ENCODE data around the gene ACTR8. TPM values are rescaled to one million over a fixed set of nuclear protein-coding genes. Genes with fewer than 3 reads are reported as not detected.

ACTR8 gene
- total RNA-seq, 1 donor from 2014 or later, result 22.8 TPM

DNA sequence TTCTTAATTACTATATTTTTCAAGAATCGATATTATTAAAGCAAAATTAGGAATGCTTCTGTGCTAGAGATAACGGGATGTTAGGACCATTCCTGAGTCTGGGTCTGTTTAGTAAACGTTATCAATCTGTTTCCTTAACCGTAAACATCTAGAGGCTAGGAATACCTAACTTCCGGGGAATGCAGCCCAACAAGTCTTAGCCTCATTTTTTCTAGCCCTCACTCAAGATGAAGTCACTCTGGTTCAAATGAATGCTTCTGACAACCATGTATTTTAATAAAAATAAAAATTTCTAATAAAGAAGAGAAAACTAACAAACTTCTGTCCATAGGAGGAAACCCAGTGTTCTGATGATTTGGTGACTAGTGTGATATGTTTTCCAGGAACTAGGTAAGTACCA lies 20.8 kb upstream of the ACTR8 start:
- H3K4me3 ChIP-seq, result no peak overlapping the region
- no peak for ATAC-seq
- DNase-seq, result no peak
- H3K27me3 ChIP-seq, result peaks cover 19% of the 10 kb centered on the region
- TF ChIP-seq, protein P1, sequence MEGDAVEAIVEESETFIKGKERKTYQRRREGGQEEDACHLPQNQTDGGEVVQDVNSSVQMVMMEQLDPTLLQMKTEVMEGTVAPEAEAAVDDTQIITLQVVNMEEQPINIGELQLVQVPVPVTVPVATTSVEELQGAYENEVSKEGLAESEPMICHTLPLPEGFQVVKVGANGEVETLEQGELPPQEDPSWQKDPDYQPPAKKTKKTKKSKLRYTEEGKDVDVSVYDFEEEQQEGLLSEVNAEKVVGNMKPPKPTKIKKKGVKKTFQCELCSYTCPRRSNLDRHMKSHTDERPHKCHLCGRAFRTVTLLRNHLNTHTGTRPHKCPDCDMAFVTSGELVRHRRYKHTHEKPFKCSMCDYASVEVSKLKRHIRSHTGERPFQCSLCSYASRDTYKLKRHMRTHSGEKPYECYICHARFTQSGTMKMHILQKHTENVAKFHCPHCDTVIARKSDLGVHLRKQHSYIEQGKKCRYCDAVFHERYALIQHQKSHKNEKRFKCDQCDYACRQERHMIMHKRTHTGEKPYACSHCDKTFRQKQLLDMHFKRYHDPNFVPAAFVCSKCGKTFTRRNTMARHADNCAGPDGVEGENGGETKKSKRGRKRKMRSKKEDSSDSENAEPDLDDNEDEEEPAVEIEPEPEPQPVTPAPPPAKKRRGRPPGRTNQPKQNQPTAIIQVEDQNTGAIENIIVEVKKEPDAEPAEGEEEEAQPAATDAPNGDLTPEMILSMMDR (IDR thresholded peaks at IDR 0.05), result no peak
- no peaks in the 10 kb centered on the region for H3K36me3 ChIP-seq
- peaks cover 4% of the 10 kb centered on the region for H3K4me1 ChIP-seq
- intact Hi-C loops (cut with DNase I), result no loop called here
- no peak overlapping the region for H3K27ac ChIP-seq
- H3K9me3 ChIP-seq, result no peaks in the 10 kb centered on the region

DNA sequence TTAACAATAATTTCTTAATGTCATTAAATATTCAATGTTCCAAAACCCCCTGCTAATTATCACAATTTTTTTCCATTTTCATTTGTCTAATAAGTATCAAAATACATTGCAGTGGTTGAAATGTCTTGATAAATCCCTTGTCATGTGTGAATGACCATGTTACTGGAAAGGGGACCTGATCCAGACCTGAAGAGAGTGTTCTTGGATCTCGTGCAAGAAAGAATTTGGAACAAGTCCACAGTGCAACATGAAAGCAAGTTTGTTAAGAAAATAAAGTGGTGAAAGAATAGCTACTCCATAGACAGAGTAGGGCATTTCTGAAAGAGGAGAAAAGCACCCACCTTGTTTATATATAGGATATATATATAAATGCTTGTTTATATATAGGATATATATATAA lies 20.1 kb upstream of the ACTR8 start:
- intact Hi-C loops (cut with DNase I), result no loop called here
- Histone ChIP-seq H3K27ac (no peak overlapping the region), H3K4me3 (no peak overlapping the region), H3K27me3 (peaks cover 24% of the 10 kb centered on the region), H3K36me3 (no peaks in the 10 kb centered on the region), H3K4me1 (peaks cover 4% of the 10 kb centered on the region), H3K9me3 (no peaks in the 10 kb centered on the region)
- DNase-seq (no peak), ATAC-seq (no peak)
- TF ChIP-seq, protein P1 (IDR thresholded peaks at IDR 0.05), result no peak

DNA sequence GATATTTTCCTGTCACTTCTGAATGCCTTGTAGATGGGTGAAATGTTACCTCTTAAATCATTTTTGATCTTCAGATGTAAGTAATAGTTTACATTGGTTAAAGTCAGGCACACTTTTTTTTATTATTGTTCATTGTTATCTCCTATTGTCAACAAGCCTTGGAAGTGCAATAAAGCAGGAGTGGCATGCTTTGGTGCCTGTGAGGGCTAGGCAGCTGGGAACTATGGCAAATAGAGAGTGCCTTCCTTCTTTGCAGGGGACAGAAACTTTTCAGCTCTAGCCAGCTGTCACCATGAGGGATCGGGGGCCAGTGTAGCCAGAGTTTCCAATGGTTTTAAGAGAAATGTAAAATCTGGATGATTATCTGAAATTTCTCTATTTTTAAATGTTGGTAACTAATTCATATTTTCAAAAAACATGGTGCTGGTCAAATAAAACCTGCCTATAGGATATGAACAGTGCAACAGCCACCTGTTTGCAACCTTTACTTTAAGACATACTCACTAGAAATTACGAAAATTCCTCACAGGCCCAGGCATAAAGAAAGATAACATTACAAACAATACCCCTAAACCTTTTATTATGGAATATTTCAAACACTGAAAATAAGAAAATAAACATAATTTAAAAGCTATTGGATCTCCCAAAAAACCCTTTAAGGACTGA lies 18.8 kb upstream of the ACTR8 start:
- intact Hi-C loops (cut with DNase I), result no loop called here
- Histone ChIP-seq H3K27ac (no peak overlapping the region), H3K36me3 (no peaks in the 10 kb centered on the region), H3K4me1 (peaks cover 4% of the 10 kb centered on the region), H3K27me3 (peaks cover 27% of the 10 kb centered on the region), H3K4me3 (no peak overlapping the region), H3K9me3 (no peaks in the 10 kb centered on the region)
- DNase-seq (no peak), ATAC-seq (no peak)
- TF ChIP-seq, protein P1 (IDR thresholded peaks at IDR 0.05), result no peak

DNA sequence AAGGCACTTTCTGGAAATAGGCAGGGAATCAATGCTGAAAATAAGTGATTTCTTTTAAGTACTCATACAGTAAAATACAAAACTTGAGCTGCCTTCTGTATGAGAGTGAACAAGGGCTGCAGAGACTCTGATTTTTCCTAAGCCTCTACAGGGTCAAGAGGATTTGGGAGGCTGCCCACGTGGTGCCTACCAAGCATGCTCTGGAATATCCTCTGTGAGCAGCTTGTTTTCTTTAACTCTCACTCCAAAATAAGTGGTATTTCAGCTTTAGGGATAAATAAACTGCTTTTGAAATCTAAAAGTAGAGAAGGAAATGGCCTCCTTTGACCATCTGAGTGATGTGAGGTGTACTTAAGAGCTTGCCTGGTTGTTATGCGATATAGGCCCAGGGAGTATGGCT lies 17.8 kb upstream of the ACTR8 start:
- intact Hi-C loops (cut with DNase I), result no loop called here
- Histone ChIP-seq H3K36me3 (no peaks in the 10 kb centered on the region), H3K27ac (no peak overlapping the region), H3K4me3 (no peak overlapping the region), H3K4me1 (peaks cover 4% of the 10 kb centered on the region), H3K9me3 (no peaks in the 10 kb centered on the region), H3K27me3 (peaks cover 19% of the 10 kb centered on the region)
- no peak for DNase-seq
- ATAC-seq, result peak; percentile 60
- TF ChIP-seq, protein P1 (IDR thresholded peaks at IDR 0.05), result no peak

- Histone ChIP-seq H3K4me3 (peak overlapping the region; percentile 89), H3K27me3 (peaks cover 8% of the 10 kb centered on the region), H3K36me3 (no peaks in the 10 kb centered on the region), H3K9me3 (no peaks in the 10 kb centered on the region), H3K4me1 (peaks cover 26% of the 10 kb centered on the region), H3K27ac (peak overlapping the region; percentile 97)
- ATAC-seq, result no peak
- TF ChIP-seq, protein P1 (IDR thresholded peaks at IDR 0.05), result no peak
- no peak for DNase-seq
- intact Hi-C loops (cut with DNase I), result no loop called here
These were observed 10.3 kb upstream of the ACTR8 start for GRCh38 chr3:53892286-53892637.
